C4-2B (cell line): ENCODE measurements around the gene B4GALT7.

Experiments
- H3K27ac ChIP-seq: fragments of 450-650 bp; 2 replicates; pipeline ENCODE4 v1.5.1; 2017
- ZFX ChIP-seq: fragments of 450-650 bp; IDR thresholded peaks from 2 replicates; pipeline ENCODE4 v1.6.1; 2017
- TF ChIP-seq, protein P1 (sequence below): fragments of 450-650 bp; conservative IDR thresholded peaks from 2 replicates; pipeline ENCODE4 v1.5.1; 2017; ENCODE audit warnings: mild to moderate bottlenecking

B4GALT7 gene

DNA sequence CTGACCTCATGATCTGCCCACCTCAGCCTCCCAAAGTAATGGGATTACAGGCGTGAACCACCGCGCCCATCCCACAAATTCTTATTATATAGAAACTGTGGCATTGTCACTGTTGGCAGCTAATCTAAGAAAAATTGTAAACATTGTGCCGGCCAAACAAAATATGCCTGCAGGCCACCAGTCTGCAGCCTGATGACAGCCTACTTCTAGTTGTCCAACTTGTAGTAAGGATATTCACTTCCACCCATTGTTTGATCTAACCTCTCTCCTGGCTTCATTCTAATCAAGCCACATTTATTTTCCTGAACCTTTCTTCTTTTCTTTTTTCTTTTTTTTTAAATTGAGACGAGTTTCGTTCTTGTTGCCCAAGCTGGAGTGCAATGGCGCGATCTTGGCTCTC lies 21.6 kb upstream of the B4GALT7 start:
- TF ChIP-seq, protein P1, sequence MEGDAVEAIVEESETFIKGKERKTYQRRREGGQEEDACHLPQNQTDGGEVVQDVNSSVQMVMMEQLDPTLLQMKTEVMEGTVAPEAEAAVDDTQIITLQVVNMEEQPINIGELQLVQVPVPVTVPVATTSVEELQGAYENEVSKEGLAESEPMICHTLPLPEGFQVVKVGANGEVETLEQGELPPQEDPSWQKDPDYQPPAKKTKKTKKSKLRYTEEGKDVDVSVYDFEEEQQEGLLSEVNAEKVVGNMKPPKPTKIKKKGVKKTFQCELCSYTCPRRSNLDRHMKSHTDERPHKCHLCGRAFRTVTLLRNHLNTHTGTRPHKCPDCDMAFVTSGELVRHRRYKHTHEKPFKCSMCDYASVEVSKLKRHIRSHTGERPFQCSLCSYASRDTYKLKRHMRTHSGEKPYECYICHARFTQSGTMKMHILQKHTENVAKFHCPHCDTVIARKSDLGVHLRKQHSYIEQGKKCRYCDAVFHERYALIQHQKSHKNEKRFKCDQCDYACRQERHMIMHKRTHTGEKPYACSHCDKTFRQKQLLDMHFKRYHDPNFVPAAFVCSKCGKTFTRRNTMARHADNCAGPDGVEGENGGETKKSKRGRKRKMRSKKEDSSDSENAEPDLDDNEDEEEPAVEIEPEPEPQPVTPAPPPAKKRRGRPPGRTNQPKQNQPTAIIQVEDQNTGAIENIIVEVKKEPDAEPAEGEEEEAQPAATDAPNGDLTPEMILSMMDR = no peak
- TF ChIP-seq ZFX = no peak
- H3K27ac ChIP-seq = no peak overlapping the region

DNA sequence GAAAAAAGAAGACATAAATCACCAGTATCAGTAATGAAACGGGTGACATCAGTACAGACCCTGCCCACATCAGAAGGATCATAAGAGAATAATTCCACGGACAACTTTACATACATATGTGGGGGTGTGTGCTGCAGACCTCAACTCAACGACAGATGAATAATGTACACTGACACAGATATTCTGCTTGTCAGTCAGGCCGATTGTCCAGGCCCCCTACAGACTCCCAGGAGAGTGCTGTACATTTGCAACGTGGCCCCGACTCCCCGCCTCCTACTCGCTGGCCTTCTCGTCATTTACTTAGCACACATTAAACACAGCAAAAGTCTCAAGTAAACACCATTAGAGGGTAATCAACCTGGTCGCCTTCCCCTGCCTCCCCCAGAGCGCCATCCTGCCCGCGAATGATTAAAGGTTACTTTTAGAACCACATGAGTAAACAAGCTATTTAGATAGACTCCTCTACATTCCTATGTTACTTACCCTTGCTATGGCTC lies 11.5 kb upstream of the B4GALT7 start:
- TF ChIP-seq, protein P1 = no peak

DNA sequence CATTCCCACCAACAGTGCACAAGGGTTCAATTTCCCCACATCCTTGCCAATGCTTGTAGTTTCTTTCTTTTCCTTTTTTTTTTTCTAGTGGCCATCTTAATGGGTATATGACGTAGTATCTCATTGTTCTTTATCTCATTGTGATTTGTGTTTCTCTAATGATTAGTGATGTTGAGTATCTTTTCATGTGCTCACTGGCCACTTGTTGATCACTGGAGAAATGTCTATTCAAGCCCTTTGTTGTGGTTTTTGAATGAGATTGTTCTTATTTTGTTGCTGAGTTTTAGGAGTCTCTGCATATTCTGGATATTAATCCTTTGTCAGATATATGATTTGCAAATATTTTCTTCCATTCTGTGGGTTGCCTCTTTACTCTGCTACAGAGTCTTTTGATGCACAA lies 9.5 kb upstream of the B4GALT7 start:
- no peak for TF ChIP-seq ZFX
- TF ChIP-seq, protein P1 = no peak
- no peak overlapping the region for H3K27ac ChIP-seq

More for the DNA sequence above, 11.5 kb upstream of the B4GALT7 start:
- no peak overlapping the region for H3K27ac ChIP-seq

DNA sequence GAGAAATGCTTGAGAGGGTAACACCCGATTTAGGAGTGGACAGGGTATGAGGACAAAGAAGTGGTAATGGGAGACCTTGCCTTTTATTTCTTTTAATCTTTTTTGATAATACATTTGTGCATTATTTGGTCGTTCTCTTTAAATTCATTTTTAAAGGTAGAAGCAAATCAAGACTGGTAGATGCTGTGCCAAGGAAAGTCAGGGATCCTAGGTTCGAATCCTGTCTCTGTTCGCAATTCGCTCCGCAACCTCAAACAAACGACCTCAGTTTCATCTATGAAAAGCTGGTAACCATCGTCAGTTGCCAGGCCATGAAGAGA lies 8.3 kb upstream of the B4GALT7 start:
- peak overlapping the region; percentile 92; the same call in 1 of the 2 replicates for H3K27ac ChIP-seq
- no peak for TF ChIP-seq ZFX
- TF ChIP-seq, protein P1 = no peak

DNA sequence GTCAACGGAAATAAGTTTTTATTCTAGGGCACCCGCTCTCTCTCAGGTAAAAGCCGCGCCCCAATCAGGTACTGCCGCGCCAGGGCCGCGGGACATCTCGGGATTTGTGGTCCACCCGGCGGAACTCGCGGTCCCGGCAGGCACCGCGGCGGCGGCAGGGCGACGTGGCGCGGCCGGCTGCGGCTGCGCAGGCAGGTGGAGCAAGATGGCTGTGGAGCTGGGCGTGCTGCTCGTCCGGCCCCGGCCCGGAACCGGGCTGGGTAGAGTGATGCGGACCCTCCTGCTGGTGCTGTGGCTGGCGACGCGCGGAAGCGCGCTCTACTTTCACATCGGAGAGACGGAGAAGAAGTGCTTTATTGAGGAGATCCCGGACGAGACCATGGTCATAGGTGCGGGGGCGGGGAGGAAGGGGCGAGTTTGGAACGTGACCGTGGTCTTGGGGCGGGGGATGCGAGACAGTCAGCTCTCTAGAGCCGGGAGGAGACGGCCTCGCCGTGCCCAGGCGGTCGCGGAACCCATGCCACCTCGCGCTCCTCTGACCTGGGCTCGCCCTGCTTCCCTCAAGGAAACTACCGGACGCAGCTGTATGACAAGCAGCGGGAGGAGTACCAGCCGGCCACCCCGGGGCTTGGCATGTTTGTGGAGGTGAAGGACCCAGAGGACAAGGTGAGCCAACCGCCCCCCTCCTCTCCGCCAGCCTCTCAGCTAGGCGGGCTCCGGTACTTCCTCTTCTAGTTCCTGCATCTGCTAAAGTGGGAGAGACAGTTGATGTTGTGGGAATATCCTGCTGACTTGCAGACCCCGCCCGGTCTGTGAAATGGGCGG lies 7.7 kb upstream of the B4GALT7 start, which contains the start of gene TMED9:
TSS of gene TMED9 (plus strand) at position 194 of the 825 bp plus-strand sequence. CDS start at position 206, 12 bp downstream.
- peak within 1 kb of the TSS; percentile 92 for H3K27ac ChIP-seq

DNA sequence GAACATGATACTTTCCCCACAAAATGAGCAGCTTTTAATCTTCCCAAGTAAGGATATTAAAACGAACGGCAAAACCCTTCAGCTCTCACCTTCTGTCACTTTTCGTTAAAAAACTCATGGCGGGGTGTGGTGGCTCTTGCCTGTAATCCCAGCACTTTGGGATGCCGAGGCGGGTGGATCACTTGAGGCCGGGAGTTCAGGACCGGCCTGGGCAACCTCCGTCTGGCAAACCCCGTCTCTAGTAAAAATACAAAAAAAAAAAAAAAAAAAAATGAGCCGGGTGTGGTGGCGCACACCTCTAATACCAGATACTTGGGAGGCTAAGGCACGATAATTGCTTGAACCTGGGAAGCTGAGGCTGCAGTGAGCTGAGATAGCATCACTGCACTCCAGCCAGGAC lies 7.0 kb upstream of the B4GALT7 start:
- H3K27ac ChIP-seq = peak overlapping the region; percentile 92

More for the DNA sequence above, 7.7 kb upstream of the B4GALT7 start, which contains the start of gene TMED9:
- no peak for TF ChIP-seq ZFX
- TF ChIP-seq, protein P1 = no peak

DNA sequence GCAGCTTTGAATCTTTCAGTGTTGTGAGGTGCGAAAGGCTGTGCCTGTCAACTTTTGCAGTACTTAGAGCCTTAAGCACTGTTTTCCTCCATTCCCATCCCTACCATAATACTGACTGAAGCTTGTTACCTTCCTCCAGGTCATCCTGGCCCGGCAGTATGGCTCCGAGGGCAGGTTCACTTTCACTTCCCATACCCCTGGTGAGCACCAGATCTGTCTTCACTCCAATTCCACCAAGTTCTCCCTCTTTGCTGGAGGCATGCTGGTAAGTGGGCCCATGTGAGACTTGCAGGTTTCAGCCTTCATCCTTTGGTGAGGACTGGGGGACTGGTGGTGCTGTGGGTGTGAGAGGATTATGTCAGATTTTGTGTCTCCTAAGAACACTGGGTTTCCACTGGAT lies 6.4 kb upstream of the B4GALT7 start:
- peak overlapping the region; percentile 92 for H3K27ac ChIP-seq
- TF ChIP-seq ZFX = no peak
- TF ChIP-seq, protein P1 = no peak

More for the DNA sequence above, 7.0 kb upstream of the B4GALT7 start:
- no peak for TF ChIP-seq ZFX
- TF ChIP-seq, protein P1 = no peak
